Measurements from ENCODE around the gene RBMX. TPM values are rescaled to one million over a fixed set of nuclear protein-coding genes. Genes with fewer than 3 reads are reported as not detected.
"Not testable (repeated sequence)": the region's sequence is repeated elsewhere in the genome, so short reads cannot be mapped to it uniquely, and the experiment has no call there.

Gene RBMX
- total RNA-seq, 1 donor from 2014 or later, result 267 TPM

GRCh38 chrX:136892412-136892811, 11.9 kb upstream of the RBMX start:
- peak overlapping the region; percentile 18 for H3K27ac Mint-ChIP-seq (ENCODE audit: unreplicated experiment)
- no peaks in the 10 kb centered on the region for H3K4me1 Mint-ChIP-seq (ENCODE audit: unreplicated experiment)
- H3K4me3 Mint-ChIP-seq (ENCODE audit: unreplicated experiment), result no peak overlapping the region
- no peak for DNase-seq (ENCODE audit: low spot score)
- no peak for TF ChIP-seq CTCF (IDR thresholded peaks at IDR 0.05; ENCODE audit: unreplicated experiment)
- H3K9me3 Mint-ChIP-seq (ENCODE audit: unreplicated experiment), result no peaks in the 10 kb centered on the region
- peaks cover 1% of the 10 kb centered on the region for H3K27me3 Mint-ChIP-seq (ENCODE audit: unreplicated experiment)
- H3K36me3 Mint-ChIP-seq (ENCODE audit: low read depth, unreplicated experiment), result no peaks in the 10 kb centered on the region

- H3K9me3 Mint-ChIP-seq (ENCODE audit: unreplicated experiment); H3K4me1 Mint-ChIP-seq (ENCODE audit: unreplicated experiment); H3K4me3 Mint-ChIP-seq (ENCODE audit: unreplicated experiment); H3K27ac Mint-ChIP-seq (ENCODE audit: unreplicated experiment); H3K36me3 Mint-ChIP-seq (ENCODE audit: low read depth, unreplicated experiment); H3K27me3 Mint-ChIP-seq (ENCODE audit: unreplicated experiment); DNase-seq (ENCODE audit: low spot score): not testable (repeated sequence)
These were observed 10.1 kb upstream of the RBMX start for GRCh38 chrX:136890596-136890995.

GRCh38 chrX:136889269-136889668, 8.7 kb upstream of the RBMX start:
- Mint-ChIP-seq H3K27ac (ENCODE audit: unreplicated experiment) (no peak overlapping the region), H3K4me3 (ENCODE audit: unreplicated experiment) (no peak overlapping the region), H3K9me3 (ENCODE audit: unreplicated experiment) (no peaks in the 10 kb centered on the region), H3K27me3 (ENCODE audit: unreplicated experiment) (peaks cover 1% of the 10 kb centered on the region), H3K4me1 (ENCODE audit: unreplicated experiment) (peaks cover 9% of the 10 kb centered on the region), H3K36me3 (ENCODE audit: low read depth, unreplicated experiment) (no peaks in the 10 kb centered on the region)
- no peak for TF ChIP-seq CTCF (IDR thresholded peaks at IDR 0.05; ENCODE audit: unreplicated experiment)
- no peak for DNase-seq (ENCODE audit: low spot score)

- H3K36me3 Mint-ChIP-seq (ENCODE audit: low read depth, unreplicated experiment), result peaks cover 26% of the 10 kb centered on the region
- TF ChIP-seq CTCF (IDR thresholded peaks at IDR 0.05; ENCODE audit: unreplicated experiment), result no peak
- no peaks in the 10 kb centered on the region for H3K9me3 Mint-ChIP-seq (ENCODE audit: unreplicated experiment)
- peak overlapping the region; percentile 100 for H3K4me3 Mint-ChIP-seq (ENCODE audit: unreplicated experiment)
- peaks cover 17% of the 10 kb centered on the region for H3K4me1 Mint-ChIP-seq (ENCODE audit: unreplicated experiment)
- H3K27me3 Mint-ChIP-seq (ENCODE audit: unreplicated experiment), result no peaks in the 10 kb centered on the region
- DNase-seq (ENCODE audit: low spot score), result peak; percentile 12
- peak overlapping the region; percentile 98 for H3K27ac Mint-ChIP-seq (ENCODE audit: unreplicated experiment)
These were observed 498 bp downstream of the RBMX start for GRCh38 chrX:136880003-136880451.

DNA sequence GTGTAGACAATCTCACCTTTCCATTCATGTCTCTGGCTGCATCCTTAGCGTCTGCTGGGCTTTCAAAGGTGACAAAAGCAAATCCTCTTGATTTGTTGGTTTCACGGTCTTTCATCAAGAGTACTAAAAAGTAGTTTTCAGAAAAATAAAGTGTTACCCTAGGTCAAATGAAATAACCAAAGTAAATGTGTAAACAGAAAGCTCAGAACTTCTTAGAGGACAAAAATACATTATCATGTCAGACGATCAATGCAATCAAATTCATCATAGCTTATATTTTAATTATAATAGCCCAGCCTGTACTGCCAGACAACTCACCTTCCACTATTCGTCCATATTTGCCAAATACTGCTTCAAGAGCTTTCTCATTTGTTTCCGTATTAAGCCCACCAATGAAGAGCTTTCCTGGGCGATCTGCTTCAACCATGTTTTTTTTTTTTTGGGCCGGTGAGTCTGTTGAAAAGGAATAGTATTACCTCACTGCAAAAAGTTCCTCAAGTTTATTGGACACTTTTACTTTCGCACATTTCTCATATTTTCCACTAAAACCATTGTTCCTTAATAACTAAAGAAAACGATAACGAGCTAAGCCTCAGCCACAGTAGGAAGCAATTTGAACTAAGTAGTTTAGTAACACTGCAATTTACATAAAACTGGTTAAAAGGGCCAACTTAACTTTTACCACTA, 1.4 kb downstream of the RBMX start:
- H3K4me1 Mint-ChIP-seq (ENCODE audit: unreplicated experiment), result peaks cover 12% of the 10 kb centered on the region
- peaks cover 31% of the 10 kb centered on the region for H3K36me3 Mint-ChIP-seq (ENCODE audit: low read depth, unreplicated experiment)
- TF ChIP-seq CTCF (IDR thresholded peaks at IDR 0.05; ENCODE audit: unreplicated experiment), result no peak
- H3K4me3 Mint-ChIP-seq (ENCODE audit: unreplicated experiment), result peak overlapping the region; percentile 100
- DNase-seq (ENCODE audit: low spot score), result no peak
- H3K9me3 Mint-ChIP-seq (ENCODE audit: unreplicated experiment), result no peaks in the 10 kb centered on the region
- peak overlapping the region; percentile 98 for H3K27ac Mint-ChIP-seq (ENCODE audit: unreplicated experiment)
- H3K27me3 Mint-ChIP-seq (ENCODE audit: unreplicated experiment), result no peaks in the 10 kb centered on the region
